Prostate gland (tissue), 2 donors: ENCODE measurements around the gene ITPKA.

ENCODE experiments used
- POLR2A ChIP-seq: fragments of 450-650 bp; IDR thresholded peaks from one replicate; pipeline ENCODE4 v1.6.1; 2016; ENCODE audit warnings: antibody characterized with exemption, mild to moderate bottlenecking
- TF ChIP-seq, protein P1 (sequence below), 4 experiments: fragments of 200-600 bp in 2 of 4; fragments of 450-650 bp in 2 of 4; sonication (generic) in 2 of 4; IDR thresholded peaks; 1 replicate in 3 of 4; 2 replicates in 1 of 4; pipeline ENCODE4 v1.5.1; 2016 to 2019; ENCODE audit warnings: antibody characterized with exemption in 4 of 4, mild to moderate bottlenecking in 2 of 4, moderate library complexity in 2 of 4

- TF ChIP-seq, protein P1, sequence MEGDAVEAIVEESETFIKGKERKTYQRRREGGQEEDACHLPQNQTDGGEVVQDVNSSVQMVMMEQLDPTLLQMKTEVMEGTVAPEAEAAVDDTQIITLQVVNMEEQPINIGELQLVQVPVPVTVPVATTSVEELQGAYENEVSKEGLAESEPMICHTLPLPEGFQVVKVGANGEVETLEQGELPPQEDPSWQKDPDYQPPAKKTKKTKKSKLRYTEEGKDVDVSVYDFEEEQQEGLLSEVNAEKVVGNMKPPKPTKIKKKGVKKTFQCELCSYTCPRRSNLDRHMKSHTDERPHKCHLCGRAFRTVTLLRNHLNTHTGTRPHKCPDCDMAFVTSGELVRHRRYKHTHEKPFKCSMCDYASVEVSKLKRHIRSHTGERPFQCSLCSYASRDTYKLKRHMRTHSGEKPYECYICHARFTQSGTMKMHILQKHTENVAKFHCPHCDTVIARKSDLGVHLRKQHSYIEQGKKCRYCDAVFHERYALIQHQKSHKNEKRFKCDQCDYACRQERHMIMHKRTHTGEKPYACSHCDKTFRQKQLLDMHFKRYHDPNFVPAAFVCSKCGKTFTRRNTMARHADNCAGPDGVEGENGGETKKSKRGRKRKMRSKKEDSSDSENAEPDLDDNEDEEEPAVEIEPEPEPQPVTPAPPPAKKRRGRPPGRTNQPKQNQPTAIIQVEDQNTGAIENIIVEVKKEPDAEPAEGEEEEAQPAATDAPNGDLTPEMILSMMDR (IDR thresholded peaks at IDR 0.05), result no peak
- TF ChIP-seq POLR2A, result no peak
Observed at GRCh38 chr15:41483519-41483918, 10.2 kb upstream of the ITPKA start.
